Limb (tissue), 2 donors: ENCODE data around the gene GLA.

Source experiments
- DNase-seq, 2 donors: peaks; one replicate each; pipeline ENCODE4 v3.0.0-alpha.2; 2016; ENCODE audit errors: extremely low spot score in 2 of 2

The GLA gene

GRCh38 chrX:101357166-101357795 is 50.4 kb downstream of the GLA start:
- no peak for DNase-seq

- DNase-seq: no peak
Observed at GRCh38 chrX:101349193-101349562, 58.5 kb downstream of the GLA start.

- peak; percentile 64 to 81 for DNase-seq
Observed at GRCh38 chrX:101348452-101349192, 59.1 kb downstream of the GLA start, which contains the start of gene TIMM8A. Gene TIMM8A (minus strand): TSS chrX:101348742. CDS start chrX:101348664, 78 bp downstream.

GRCh38 chrX:101347859-101348451 is 59.8 kb downstream of the GLA start:
- DNase-seq: no peak
